HL-60 (cell line): ENCODE results near the gene MKKS.

Experiments
- DNase-seq, 2 experiments: peaks; one replicate each; pipeline ENCODE4 v3.0.0-alpha.2; 2010 to 2020; ENCODE audit warnings: low read depth in 1 of 2, low spot score in 1 of 2
- H3K27ac ChIP-seq: fragments of 250-450 bp; sonication (Bioruptor Pico); replicated peaks from 2 replicates; pipeline ENCODE4 v1.5.1; 2020; ENCODE audit warnings: mild to moderate bottlenecking, moderate library complexity
- H3K27me3 ChIP-seq: fragments of 250-450 bp; sonication (Bioruptor Pico); 2 replicates; pipeline ENCODE4 v1.5.1; 2021; ENCODE audit warnings: mild to moderate bottlenecking, moderate library complexity; ENCODE audit not compliant: insufficient read depth, poor library complexity, severe bottlenecking
- H3K4me3 ChIP-seq: replicated peaks from 2 replicates; pipeline ENCODE4 v1.5.1; 2011; ENCODE audit warnings: mild to moderate bottlenecking, control low read depth, low read length; ENCODE audit not compliant: insufficient read depth
- CTCF ChIP-seq: IDR thresholded peaks from one replicate; pipeline ENCODE4 v1.5.1; 2011; ENCODE audit warnings: low read length, control low read depth, inconsistent platforms; ENCODE audit not compliant: insufficient read depth
- GABPA ChIP-seq: IDR thresholded peaks from 2 replicates; pipeline ENCODE4 v1.6.1; 2012; ENCODE audit warnings: low read depth
- POLR2AphosphoS5 ChIP-seq: IDR thresholded peaks from 2 replicates; pipeline ENCODE4 v1.6.1; 2012; ENCODE audit warnings: low read depth
- REST ChIP-seq: IDR thresholded peaks from 2 replicates; pipeline ENCODE4 v1.6.1; 2012; ENCODE audit warnings: low read depth; ENCODE audit not compliant: insufficient replicate concordance
- SPI1 ChIP-seq: IDR thresholded peaks from 2 replicates; pipeline ENCODE4 v1.6.1; 2012; ENCODE audit warnings: low read depth, mild to moderate bottlenecking, borderline replicate concordance

MKKS gene

GRCh38 chr20:10381477-10381876 is 52.5 kb downstream of the MKKS start:
- no peak for DNase-seq
- TF ChIP-seq POLR2AphosphoS5: no peak
- no peak for TF ChIP-seq CTCF
- TF ChIP-seq SPI1: no peak
- no peak for TF ChIP-seq REST
- TF ChIP-seq GABPA: no peak
- Histone ChIP-seq H3K27ac (no peak overlapping the region), H3K4me3 (no peak overlapping the region), H3K27me3 (no peaks in the 10 kb centered on the region)

- no peak for DNase-seq
- Histone ChIP-seq H3K4me3 (no peak overlapping the region), H3K27me3 (no peaks in the 10 kb centered on the region), H3K27ac (no peak overlapping the region)
- TF ChIP-seq POLR2AphosphoS5 (no peak), CTCF (no peak), SPI1 (no peak), GABPA (no peak), REST (no peak)
These were observed 54.3 kb downstream of the MKKS start for GRCh38 chr20:10379761-10380160.

- no peak for TF ChIP-seq SPI1
- no peak for TF ChIP-seq GABPA
- no peak for TF ChIP-seq POLR2AphosphoS5
- TF ChIP-seq REST: no peak
- TF ChIP-seq CTCF: no peak
- Histone ChIP-seq H3K27me3 (no peaks in the 10 kb centered on the region), H3K27ac (no peak overlapping the region), H3K4me3 (no peak overlapping the region)
- no peak for DNase-seq
These were observed 57.5 kb downstream of the MKKS start for GRCh38 chr20:10376270-10377075.
